ENCODE data around the gene CDNF.
A peak's percentile ranks its signal among the peaks of the same experiment; 100 is the strongest.

The CDNF gene

GRCh38 chr10:14840178-14840577 is 2.3 kb upstream of the CDNF start:
- peaks cover 10% of the 10 kb centered on the region for H3K4me1 ChIP-seq (ENCODE audit: control insufficient read depth, insufficient read depth, low read length)
- H3K36me3 ChIP-seq (ENCODE audit: control insufficient read depth, insufficient read depth, low read length) = peaks cover 21% of the 10 kb centered on the region
- no peak overlapping the region for H3K27ac ChIP-seq (ENCODE audit: insufficient read depth, low read depth, low read length, poor library complexity, severe bottlenecking)
- 97 to 100% methylated on average over 2 of the region's 2 CpGs for WGBS, 2 experiments
- H3K9me3 ChIP-seq (ENCODE audit: control insufficient read depth, low read length) = no peaks in the 10 kb centered on the region
- no peaks in the 10 kb centered on the region for H3K27me3 ChIP-seq (ENCODE audit: control insufficient read depth, insufficient read depth, low read length, poor library complexity, severe bottlenecking)
- H3K4me3 ChIP-seq (ENCODE audit: insufficient read depth, low read depth, low read length) = no peak overlapping the region

- Histone ChIP-seq H3K4me3 (ENCODE audit: insufficient read depth, low read depth, low read length) (peak overlapping the region; percentile 93), H3K27me3 (ENCODE audit: control insufficient read depth, insufficient read depth, low read length, poor library complexity, severe bottlenecking) (no peaks in the 10 kb centered on the region), H3K9me3 (ENCODE audit: control insufficient read depth, low read length) (no peaks in the 10 kb centered on the region), H3K36me3 (ENCODE audit: control insufficient read depth, insufficient read depth, low read length) (peaks cover 21% of the 10 kb centered on the region), H3K27ac (ENCODE audit: insufficient read depth, low read depth, low read length, poor library complexity, severe bottlenecking) (no peak overlapping the region), H3K4me1 (ENCODE audit: control insufficient read depth, insufficient read depth, low read length) (peaks cover 10% of the 10 kb centered on the region)
- 24% methylated on average over 14 of the region's 14 CpGs for WGBS, 2 experiments
These were observed 1.5 kb upstream of the CDNF start for GRCh38 chr10:14839305-14839695.

GRCh38 chr10:14838582-14839304 is 906 bp upstream of the CDNF start:
- Histone ChIP-seq H3K4me1 (ENCODE audit: control insufficient read depth, insufficient read depth, low read length) (peaks cover 10% of the 10 kb centered on the region), H3K36me3 (ENCODE audit: control insufficient read depth, insufficient read depth, low read length) (peaks cover 21% of the 10 kb centered on the region), H3K9me3 (ENCODE audit: control insufficient read depth, low read length) (no peaks in the 10 kb centered on the region), H3K27me3 (ENCODE audit: control insufficient read depth, insufficient read depth, low read length, poor library complexity, severe bottlenecking) (no peaks in the 10 kb centered on the region), H3K27ac (ENCODE audit: insufficient read depth, low read depth, low read length, poor library complexity, severe bottlenecking) (peak overlapping the region; percentile 94), H3K4me3 (ENCODE audit: insufficient read depth, low read depth, low read length) (peak overlapping the region; percentile 93)
- WGBS, 2 experiments = 0 to 1% methylated on average over 60 of the region's 60 CpGs

GRCh38 chr10:14837003-14837756 is 657 bp downstream of the CDNF start:
- H3K27ac ChIP-seq (ENCODE audit: insufficient read depth, low read depth, low read length, poor library complexity, severe bottlenecking) = peak overlapping the region; percentile 89
- H3K36me3 ChIP-seq (ENCODE audit: control insufficient read depth, insufficient read depth, low read length) = peaks cover 10% of the 10 kb centered on the region
- peaks cover 10% of the 10 kb centered on the region for H3K4me1 ChIP-seq (ENCODE audit: control insufficient read depth, insufficient read depth, low read length)
- H3K27me3 ChIP-seq (ENCODE audit: control insufficient read depth, insufficient read depth, low read length, poor library complexity, severe bottlenecking) = no peaks in the 10 kb centered on the region
- peak overlapping the region; percentile 93 for H3K4me3 ChIP-seq (ENCODE audit: insufficient read depth, low read depth, low read length)
- no peaks in the 10 kb centered on the region for H3K9me3 ChIP-seq (ENCODE audit: control insufficient read depth, low read length)
- 30 to 33% methylated on average over 14 of the region's 14 CpGs for WGBS, 2 experiments

GRCh38 chr10:14836208-14836607 is 1.6 kb downstream of the CDNF start:
- Histone ChIP-seq H3K36me3 (ENCODE audit: control insufficient read depth, insufficient read depth, low read length) (no peaks in the 10 kb centered on the region), H3K27ac (ENCODE audit: insufficient read depth, low read depth, low read length, poor library complexity, severe bottlenecking) (no peak overlapping the region), H3K9me3 (ENCODE audit: control insufficient read depth, low read length) (no peaks in the 10 kb centered on the region), H3K4me1 (ENCODE audit: control insufficient read depth, insufficient read depth, low read length) (peaks cover 10% of the 10 kb centered on the region), H3K4me3 (ENCODE audit: insufficient read depth, low read depth, low read length) (no peak overlapping the region), H3K27me3 (ENCODE audit: control insufficient read depth, insufficient read depth, low read length, poor library complexity, severe bottlenecking) (no peaks in the 10 kb centered on the region)
- WGBS, 2 experiments = 92 to 100% methylated on average over 1 of the region's 2 CpGs

- Histone ChIP-seq H3K4me1 (ENCODE audit: control insufficient read depth, insufficient read depth, low read length) (peaks cover 10% of the 10 kb centered on the region), H3K9me3 (ENCODE audit: control insufficient read depth, low read length) (no peaks in the 10 kb centered on the region), H3K4me3 (ENCODE audit: insufficient read depth, low read depth, low read length) (no peak overlapping the region), H3K36me3 (ENCODE audit: control insufficient read depth, insufficient read depth, low read length) (no peaks in the 10 kb centered on the region), H3K27ac (ENCODE audit: insufficient read depth, low read depth, low read length, poor library complexity, severe bottlenecking) (no peak overlapping the region), H3K27me3 (ENCODE audit: control insufficient read depth, insufficient read depth, low read length, poor library complexity, severe bottlenecking) (no peaks in the 10 kb centered on the region)
- WGBS, 2 experiments = 89 to 94% methylated on average over 3 of the region's 3 CpGs
These were observed 4.7 kb downstream of the CDNF start for GRCh38 chr10:14833106-14833505.

- WGBS, 2 experiments = 77 to 91% methylated on average over 1 of the region's 1 CpG
- Histone ChIP-seq H3K36me3 (ENCODE audit: control insufficient read depth, insufficient read depth, low read length) (no peaks in the 10 kb centered on the region), H3K9me3 (ENCODE audit: control insufficient read depth, low read length) (no peaks in the 10 kb centered on the region), H3K4me1 (ENCODE audit: control insufficient read depth, insufficient read depth, low read length) (no peaks in the 10 kb centered on the region), H3K27ac (ENCODE audit: insufficient read depth, low read depth, low read length, poor library complexity, severe bottlenecking) (no peak overlapping the region), H3K4me3 (ENCODE audit: insufficient read depth, low read depth, low read length) (no peak overlapping the region), H3K27me3 (ENCODE audit: control insufficient read depth, insufficient read depth, low read length, poor library complexity, severe bottlenecking) (peaks cover 4% of the 10 kb centered on the region)
These were observed 11.6 kb downstream of the CDNF start for GRCh38 chr10:14826076-14826829.

- WGBS, 2 experiments = 93% methylated on average over 3 of the region's 3 CpGs
- no peaks in the 10 kb centered on the region for H3K9me3 ChIP-seq (ENCODE audit: control insufficient read depth, low read length)
- H3K36me3 ChIP-seq (ENCODE audit: control insufficient read depth, insufficient read depth, low read length) = no peaks in the 10 kb centered on the region
- H3K27ac ChIP-seq (ENCODE audit: insufficient read depth, low read depth, low read length, poor library complexity, severe bottlenecking) = no peak overlapping the region
- H3K27me3 ChIP-seq (ENCODE audit: control insufficient read depth, insufficient read depth, low read length, poor library complexity, severe bottlenecking) = peaks cover 4% of the 10 kb centered on the region
- no peak overlapping the region for H3K4me3 ChIP-seq (ENCODE audit: insufficient read depth, low read depth, low read length)
- no peaks in the 10 kb centered on the region for H3K4me1 ChIP-seq (ENCODE audit: control insufficient read depth, insufficient read depth, low read length)
These were observed 13.9 kb downstream of the CDNF start for GRCh38 chr10:14823966-14824365.

GRCh38 chr10:14822879-14823755 is 14.7 kb downstream of the CDNF start:
- Histone ChIP-seq H3K9me3 (ENCODE audit: control insufficient read depth, low read length) (no peaks in the 10 kb centered on the region), H3K4me3 (ENCODE audit: insufficient read depth, low read depth, low read length) (no peak overlapping the region), H3K4me1 (ENCODE audit: control insufficient read depth, insufficient read depth, low read length) (no peaks in the 10 kb centered on the region), H3K27ac (ENCODE audit: insufficient read depth, low read depth, low read length, poor library complexity, severe bottlenecking) (no peak overlapping the region), H3K36me3 (ENCODE audit: control insufficient read depth, insufficient read depth, low read length) (no peaks in the 10 kb centered on the region), H3K27me3 (ENCODE audit: control insufficient read depth, insufficient read depth, low read length, poor library complexity, severe bottlenecking) (peaks cover 4% of the 10 kb centered on the region)
- 50 to 86% methylated on average over 1 to 3 of the region's 3 CpGs for WGBS, 2 experiments
